ENCODE measurements around the gene DSE.

The DSE gene

GRCh38 chr6:116465246-116465645 lies 94.5 kb downstream of the DSE start:
- Histone ChIP-seq H3K27me3 (peaks cover 27% of the 10 kb centered on the region), H3K4me1 (no peaks in the 10 kb centered on the region), H3K4me3 (ENCODE audit: low read depth, low read length) (no peak overlapping the region), H3K9me3 (no peaks in the 10 kb centered on the region; the same call in 1 of the 2 replicates), H3K36me3 (no peaks in the 10 kb centered on the region)
- TF ChIP-seq CTCF (IDR thresholded peaks at IDR 0.05; ENCODE audit: low read depth, low read length), result no peak
- DNase-seq, result no peak

- TF ChIP-seq CTCF (IDR thresholded peaks at IDR 0.05; ENCODE audit: low read depth, low read length), result no peak
- no peak overlapping the region for H3K4me3 ChIP-seq (ENCODE audit: low read depth, low read length)
- no peaks in the 10 kb centered on the region for H3K36me3 ChIP-seq
- peaks cover 17% of the 10 kb centered on the region for H3K27me3 ChIP-seq
- no peak for DNase-seq
- H3K9me3 ChIP-seq, result no peaks in the 10 kb centered on the region; the same call in 1 of the 2 replicates
- no peaks in the 10 kb centered on the region for H3K4me1 ChIP-seq
Observed at GRCh38 chr6:116467096-116467495, 96.3 kb downstream of the DSE start.

GRCh38 chr6:116467514-116467913 lies 96.8 kb downstream of the DSE start:
- Histone ChIP-seq H3K9me3 (no peaks in the 10 kb centered on the region), H3K4me3 (ENCODE audit: low read depth, low read length) (no peak overlapping the region), H3K4me1 (no peaks in the 10 kb centered on the region), H3K27me3 (peaks cover 13% of the 10 kb centered on the region), H3K36me3 (no peaks in the 10 kb centered on the region)
- DNase-seq, result no peak
- TF ChIP-seq CTCF (IDR thresholded peaks at IDR 0.05; ENCODE audit: low read depth, low read length), result no peak

GRCh38 chr6:116468293-116468692 lies 97.5 kb downstream of the DSE start:
- DNase-seq, result no peak
- Histone ChIP-seq H3K36me3 (no peaks in the 10 kb centered on the region), H3K4me1 (no peaks in the 10 kb centered on the region), H3K27me3 (peaks cover 9% of the 10 kb centered on the region), H3K4me3 (ENCODE audit: low read depth, low read length) (no peak overlapping the region), H3K9me3 (no peaks in the 10 kb centered on the region)
- TF ChIP-seq CTCF (IDR thresholded peaks at IDR 0.05; ENCODE audit: low read depth, low read length), result no peak

GRCh38 chr6:116471531-116471930 lies 100.8 kb downstream of the DSE start:
- no peak for TF ChIP-seq CTCF (IDR thresholded peaks at IDR 0.05; ENCODE audit: low read depth, low read length)
- Histone ChIP-seq H3K27me3 (no peaks in the 10 kb centered on the region), H3K36me3 (no peaks in the 10 kb centered on the region), H3K9me3 (no peaks in the 10 kb centered on the region), H3K4me1 (no peaks in the 10 kb centered on the region), H3K4me3 (ENCODE audit: low read depth, low read length) (no peak overlapping the region)
- no peak for DNase-seq

- Histone ChIP-seq H3K27me3 (no peaks in the 10 kb centered on the region), H3K36me3 (no peaks in the 10 kb centered on the region), H3K4me1 (no peaks in the 10 kb centered on the region), H3K4me3 (ENCODE audit: low read depth, low read length) (no peak overlapping the region), H3K9me3 (no peaks in the 10 kb centered on the region)
- no peak for DNase-seq
- no peak for TF ChIP-seq CTCF (IDR thresholded peaks at IDR 0.05; ENCODE audit: low read depth, low read length)
Observed at GRCh38 chr6:116472706-116473105, 102.0 kb downstream of the DSE start.
